ENCODE results near the gene RNU1-4. TPM values are rescaled to one million over a fixed set of nuclear protein-coding genes. Genes with fewer than 3 reads are reported as not detected.
A peak's percentile ranks its signal among the peaks of the same experiment; 100 is the strongest.
"Not testable (repeated sequence)": the region's sequence is repeated elsewhere in the genome, so short reads cannot be mapped to it uniquely, and the experiment has no call there.

RNU1-4 gene
- total RNA-seq, 1 donor from 2014 or later = 3,945 TPM

DNA sequence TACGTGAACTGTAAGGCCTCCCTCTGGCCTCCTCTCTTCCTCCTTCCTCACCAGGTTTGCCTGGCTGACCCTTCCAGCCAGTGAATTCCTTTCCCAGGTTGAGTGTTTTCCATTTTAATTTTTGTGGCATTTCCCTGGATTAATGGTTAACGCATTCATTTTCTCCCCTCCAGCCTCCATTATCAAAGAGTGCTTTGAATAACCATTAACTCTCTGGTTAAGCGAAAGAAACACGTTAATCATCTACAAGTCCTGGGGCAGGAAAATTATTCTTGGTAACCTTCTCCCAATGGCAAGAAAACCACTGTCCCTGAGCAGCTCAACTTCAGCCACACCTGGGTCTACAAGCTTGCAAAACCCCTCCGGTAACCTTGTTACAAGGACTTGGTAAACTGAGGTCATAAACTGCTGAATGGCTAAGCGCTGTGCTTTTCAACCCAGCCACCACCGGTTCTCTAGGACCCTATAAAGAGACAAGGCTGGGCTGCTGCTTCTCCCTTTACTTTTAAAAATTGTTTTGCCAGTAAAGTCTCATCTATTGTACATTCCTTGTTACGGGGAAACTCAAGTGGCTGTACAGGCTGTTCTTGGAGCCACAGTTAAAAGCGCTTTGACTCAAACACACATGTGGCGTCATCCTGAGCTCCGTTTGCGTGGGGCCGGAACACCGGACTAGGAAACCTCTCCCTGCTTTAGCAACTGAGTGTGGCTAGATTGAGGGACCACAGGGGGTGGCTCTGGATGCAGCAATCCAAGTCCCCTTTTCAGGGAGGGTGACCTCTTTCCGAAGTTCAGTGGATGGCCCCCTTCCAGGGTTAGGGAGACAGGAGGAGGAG is 24.7 kb downstream of the RNU1-4 start:
- not testable (repeated sequence) for H3K4me3 Mint-ChIP-seq; DNase-seq (ENCODE audit: low spot score in 2 of 2, unreplicated experiment in 2 of 2); H3K9me3 Mint-ChIP-seq; H3K36me3 Mint-ChIP-seq
- peaks cover 20% of the 10 kb centered on the region for H3K4me1 Mint-ChIP-seq
- peak overlapping the region; percentile 30 for H3K27ac Mint-ChIP-seq
- H3K27me3 Mint-ChIP-seq (ENCODE audit: low read depth) = peaks cover 14% of the 10 kb centered on the region

- H3K27ac Mint-ChIP-seq; H3K4me3 Mint-ChIP-seq; H3K9me3 Mint-ChIP-seq; H3K36me3 Mint-ChIP-seq; DNase-seq (ENCODE audit: low spot score in 2 of 2, unreplicated experiment in 2 of 2): not testable (repeated sequence)
- Mint-ChIP-seq H3K4me1 (peaks cover 20% of the 10 kb centered on the region), H3K27me3 (ENCODE audit: low read depth) (peaks cover 19% of the 10 kb centered on the region)
Measured at GRCh38 chr1:16765731-16766605, 25.7 kb downstream of the RNU1-4 start.

- not testable (repeated sequence) for H3K4me3 Mint-ChIP-seq; H3K27ac Mint-ChIP-seq; H3K9me3 Mint-ChIP-seq; H3K36me3 Mint-ChIP-seq; DNase-seq (ENCODE audit: low spot score in 2 of 2, unreplicated experiment in 2 of 2)
- Mint-ChIP-seq H3K4me1 (peaks cover 20% of the 10 kb centered on the region), H3K27me3 (ENCODE audit: low read depth) (peaks cover 21% of the 10 kb centered on the region)
Measured at GRCh38 chr1:16766689-16767256, 26.5 kb downstream of the RNU1-4 start.

DNA sequence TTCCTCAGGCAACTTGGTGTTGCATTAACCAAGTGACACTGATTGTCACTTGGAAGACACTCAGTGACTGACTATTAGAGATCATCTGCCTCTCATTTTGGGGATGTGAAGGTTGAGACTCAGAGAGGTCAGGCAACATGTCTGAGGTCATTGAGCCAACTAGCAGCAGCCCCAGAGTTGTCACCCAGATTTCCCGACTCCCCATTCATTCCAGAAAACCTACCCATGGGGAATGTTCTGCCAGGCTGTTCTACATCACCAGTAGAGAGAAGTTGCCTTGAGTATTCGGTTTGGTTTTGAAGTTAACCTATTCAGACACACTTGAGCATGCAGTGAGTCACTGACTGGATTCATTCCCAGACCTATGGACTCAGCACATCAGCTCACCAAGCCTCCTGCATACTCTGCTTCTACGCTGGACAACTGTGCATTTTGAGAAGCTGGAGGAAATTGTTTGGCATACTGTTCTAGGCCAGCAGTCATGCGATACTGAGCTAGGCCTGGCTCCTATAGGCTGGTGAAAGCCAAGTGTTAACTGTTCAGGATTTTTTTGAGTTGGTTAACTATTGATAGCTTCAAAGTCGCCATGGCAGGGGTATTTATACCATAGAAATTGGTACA is 29.9 kb downstream of the RNU1-4 start:
- not testable (repeated sequence) for H3K9me3 Mint-ChIP-seq; H3K36me3 Mint-ChIP-seq; DNase-seq (ENCODE audit: low spot score in 2 of 2, unreplicated experiment in 2 of 2); H3K27ac Mint-ChIP-seq; H3K4me3 Mint-ChIP-seq; H3K4me1 Mint-ChIP-seq
- peaks cover 31% of the 10 kb centered on the region for H3K27me3 Mint-ChIP-seq (ENCODE audit: low read depth)

DNA sequence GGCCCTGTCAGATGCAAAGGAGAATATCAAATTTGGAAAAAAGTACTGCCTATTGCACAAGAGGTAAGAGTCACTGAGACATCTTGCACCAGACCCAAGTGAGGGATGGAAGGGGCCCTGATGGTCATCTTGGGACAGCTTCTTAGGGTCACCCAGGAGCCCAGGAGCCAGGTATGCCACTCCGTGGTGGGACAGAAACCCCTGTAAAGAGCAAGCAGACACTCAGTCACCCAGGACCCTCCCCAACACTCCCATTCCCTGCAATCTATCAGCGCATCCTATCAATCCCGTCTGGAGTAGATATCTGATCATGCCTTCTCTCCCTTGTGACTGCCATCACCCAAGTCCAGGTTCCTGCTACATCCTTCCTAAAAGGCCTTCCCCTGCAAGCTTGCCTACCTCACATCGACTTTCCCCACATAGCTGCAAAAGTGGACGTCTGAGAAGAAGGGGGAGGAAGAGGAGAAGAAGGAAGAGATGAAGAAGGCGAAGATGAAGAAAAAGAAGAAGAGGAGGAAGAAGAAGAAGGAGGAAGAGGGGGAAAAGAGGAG is 30.7 kb downstream of the RNU1-4 start:
- DNase-seq (ENCODE audit: low spot score in 2 of 2, unreplicated experiment in 2 of 2); H3K9me3 Mint-ChIP-seq; H3K4me1 Mint-ChIP-seq; H3K36me3 Mint-ChIP-seq; H3K27ac Mint-ChIP-seq; H3K4me3 Mint-ChIP-seq: not testable (repeated sequence)
- peaks cover 29% of the 10 kb centered on the region for H3K27me3 Mint-ChIP-seq (ENCODE audit: low read depth)

GRCh38 chr1:16772275-16773204 is 32.2 kb downstream of the RNU1-4 start:
- H3K36me3 Mint-ChIP-seq; H3K4me3 Mint-ChIP-seq; DNase-seq (ENCODE audit: low spot score in 2 of 2, unreplicated experiment in 2 of 2); H3K4me1 Mint-ChIP-seq; H3K27ac Mint-ChIP-seq; H3K9me3 Mint-ChIP-seq: not testable (repeated sequence)
- H3K27me3 Mint-ChIP-seq (ENCODE audit: low read depth) = peaks cover 22% of the 10 kb centered on the region

GRCh38 chr1:16773205-16773596 is 32.9 kb downstream of the RNU1-4 start:
- H3K27ac Mint-ChIP-seq; DNase-seq (ENCODE audit: low spot score in 2 of 2, unreplicated experiment in 2 of 2); H3K4me1 Mint-ChIP-seq; H3K36me3 Mint-ChIP-seq; H3K9me3 Mint-ChIP-seq; H3K4me3 Mint-ChIP-seq: not testable (repeated sequence)
- H3K27me3 Mint-ChIP-seq (ENCODE audit: low read depth) = peaks cover 28% of the 10 kb centered on the region

DNA sequence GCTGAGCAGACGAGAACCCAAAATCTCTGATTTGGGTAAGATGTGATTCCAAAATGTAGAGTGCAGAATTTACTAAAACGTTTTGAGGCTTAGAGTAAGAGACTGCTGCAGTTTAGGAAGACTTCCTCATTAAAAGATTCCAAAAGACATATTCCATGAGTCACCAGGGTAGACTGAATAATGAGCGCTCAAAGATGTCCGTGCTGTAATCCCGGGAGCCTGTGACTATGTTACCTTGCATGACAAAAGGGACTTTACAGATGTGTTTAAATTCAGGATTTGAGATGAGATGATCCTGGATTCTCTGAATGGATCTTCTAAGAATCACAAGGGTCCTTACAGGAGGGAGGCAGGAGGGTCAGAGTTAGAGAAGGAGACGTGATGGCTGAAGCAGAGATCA is 33.4 kb downstream of the RNU1-4 start:
- H3K9me3 Mint-ChIP-seq; H3K4me1 Mint-ChIP-seq; DNase-seq (ENCODE audit: low spot score in 2 of 2, unreplicated experiment in 2 of 2); H3K36me3 Mint-ChIP-seq; H3K4me3 Mint-ChIP-seq; H3K27ac Mint-ChIP-seq: not testable (repeated sequence)
- H3K27me3 Mint-ChIP-seq (ENCODE audit: low read depth) = peaks cover 28% of the 10 kb centered on the region

- not testable (repeated sequence) for H3K27ac Mint-ChIP-seq; H3K4me3 Mint-ChIP-seq; H3K36me3 Mint-ChIP-seq; DNase-seq (ENCODE audit: low spot score in 2 of 2, unreplicated experiment in 2 of 2); H3K4me1 Mint-ChIP-seq; H3K9me3 Mint-ChIP-seq
- peaks cover 34% of the 10 kb centered on the region for H3K27me3 Mint-ChIP-seq (ENCODE audit: low read depth)
Measured at GRCh38 chr1:16774773-16775172, 34.5 kb downstream of the RNU1-4 start.

DNA sequence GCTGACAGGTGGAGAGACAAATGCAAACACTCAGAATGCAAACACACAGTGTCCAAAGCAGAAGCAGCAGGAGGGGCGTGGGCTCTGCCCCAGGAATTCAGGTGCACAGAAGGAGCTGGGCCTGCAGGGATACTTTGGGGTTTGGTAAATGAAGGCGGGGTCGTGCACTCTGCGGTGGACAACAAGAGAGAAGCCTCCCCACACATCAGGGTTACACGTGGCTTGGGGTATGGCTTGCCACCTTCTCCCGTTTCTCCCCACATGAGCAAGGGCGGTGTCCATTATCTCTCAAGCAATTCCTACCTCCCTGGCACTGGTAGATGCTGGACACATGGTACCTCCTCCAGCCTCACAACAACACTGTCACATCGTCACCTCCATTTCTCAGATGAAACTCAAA is 35.0 kb downstream of the RNU1-4 start:
- H3K36me3 Mint-ChIP-seq; H3K4me3 Mint-ChIP-seq; DNase-seq (ENCODE audit: low spot score in 2 of 2, unreplicated experiment in 2 of 2); H3K27ac Mint-ChIP-seq; H3K4me1 Mint-ChIP-seq; H3K9me3 Mint-ChIP-seq: not testable (repeated sequence)
- peaks cover 36% of the 10 kb centered on the region for H3K27me3 Mint-ChIP-seq (ENCODE audit: low read depth)

GRCh38 chr1:16776248-16776647 is 35.9 kb downstream of the RNU1-4 start:
- H3K36me3 Mint-ChIP-seq; DNase-seq (ENCODE audit: low spot score in 2 of 2, unreplicated experiment in 2 of 2); H3K9me3 Mint-ChIP-seq; H3K4me3 Mint-ChIP-seq; H3K4me1 Mint-ChIP-seq; H3K27ac Mint-ChIP-seq: not testable (repeated sequence)
- H3K27me3 Mint-ChIP-seq (ENCODE audit: low read depth) = peaks cover 33% of the 10 kb centered on the region

GRCh38 chr1:16776835-16777234 is 36.5 kb downstream of the RNU1-4 start:
- not testable (repeated sequence) for H3K36me3 Mint-ChIP-seq; DNase-seq (ENCODE audit: low spot score in 2 of 2, unreplicated experiment in 2 of 2); H3K27ac Mint-ChIP-seq

More at GRCh38 chr1:16776835-16777234, 36.5 kb downstream of the RNU1-4 start:
- H3K27me3 Mint-ChIP-seq (ENCODE audit: low read depth) = peaks cover 35% of the 10 kb centered on the region
- not testable (repeated sequence) for H3K9me3 Mint-ChIP-seq, H3K4me3 Mint-ChIP-seq, H3K4me1 Mint-ChIP-seq

All from mesothelial cell of epicardium (in vitro differentiated cells).